ENCODE results near the gene ERP27.

The ERP27 gene

DNA sequence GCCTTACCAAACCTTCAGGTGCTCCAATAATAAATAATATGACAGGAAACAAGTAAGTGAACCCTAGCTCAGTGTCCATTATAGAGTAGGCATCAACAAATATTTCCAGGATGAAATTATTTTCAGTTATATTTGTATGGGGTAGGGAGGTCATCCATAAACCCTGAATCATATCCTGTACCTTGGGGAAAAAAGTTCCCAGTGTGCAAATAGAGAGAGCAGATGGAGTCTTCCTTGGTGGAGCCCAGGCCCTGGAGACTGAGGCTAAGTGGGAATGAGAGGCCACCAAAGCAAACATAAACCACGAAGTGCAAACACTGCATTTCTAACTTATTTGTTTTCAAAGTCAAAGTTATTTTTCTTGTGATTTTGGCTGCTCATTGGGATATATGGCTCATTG lies 8.5 kb upstream of the ERP27 start:
- no peak for TF ChIP-seq POLR2A (IDR thresholded peaks at IDR 0.05; ENCODE audit: low read depth, low read length)
- FAIRE-seq = no peak
- DNase-seq (ENCODE audit: insufficient read length, low spot score) = no peak

DNA sequence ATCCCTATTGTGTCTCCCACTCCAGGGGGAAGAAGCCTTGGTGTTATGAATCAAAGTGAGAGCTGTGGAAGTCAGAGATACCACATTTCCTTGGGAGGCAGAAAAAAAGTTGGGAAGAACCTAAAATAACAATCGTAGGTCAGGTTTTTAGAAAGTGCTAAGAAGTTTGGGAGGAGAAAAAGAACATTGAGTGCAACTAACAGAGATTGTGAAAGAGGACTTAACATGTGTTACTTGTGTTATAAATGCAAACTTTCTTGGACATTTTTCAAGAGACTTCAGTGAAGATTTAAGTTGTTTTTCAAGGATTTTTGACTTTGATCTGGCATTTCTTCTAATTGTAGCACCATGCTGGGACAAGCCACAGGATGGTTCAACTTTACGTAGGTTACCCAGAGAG lies 7.8 kb upstream of the ERP27 start:
- FAIRE-seq = no peak
- TF ChIP-seq PAX5 (IDR thresholded peaks at IDR 0.05; ENCODE audit: insufficient read depth, low read length, severe bottlenecking) (no peak), SPI1 (IDR thresholded peaks at IDR 0.05; ENCODE audit: low read depth, low read length) (no peak), TAF1 (IDR thresholded peaks at IDR 0.05; ENCODE audit: low read depth, low read length) (no peak), POLR2AphosphoS5 (IDR thresholded peaks at IDR 0.05; ENCODE audit: low read depth, low read length) (no peak), POU2F2 (IDR thresholded peaks at IDR 0.05; ENCODE audit: low read depth, low read length) (no peak), POLR2A (IDR thresholded peaks at IDR 0.05; ENCODE audit: low read depth, low read length) (no peak)
- DNase-seq (ENCODE audit: insufficient read length, low spot score) = no peak

DNA sequence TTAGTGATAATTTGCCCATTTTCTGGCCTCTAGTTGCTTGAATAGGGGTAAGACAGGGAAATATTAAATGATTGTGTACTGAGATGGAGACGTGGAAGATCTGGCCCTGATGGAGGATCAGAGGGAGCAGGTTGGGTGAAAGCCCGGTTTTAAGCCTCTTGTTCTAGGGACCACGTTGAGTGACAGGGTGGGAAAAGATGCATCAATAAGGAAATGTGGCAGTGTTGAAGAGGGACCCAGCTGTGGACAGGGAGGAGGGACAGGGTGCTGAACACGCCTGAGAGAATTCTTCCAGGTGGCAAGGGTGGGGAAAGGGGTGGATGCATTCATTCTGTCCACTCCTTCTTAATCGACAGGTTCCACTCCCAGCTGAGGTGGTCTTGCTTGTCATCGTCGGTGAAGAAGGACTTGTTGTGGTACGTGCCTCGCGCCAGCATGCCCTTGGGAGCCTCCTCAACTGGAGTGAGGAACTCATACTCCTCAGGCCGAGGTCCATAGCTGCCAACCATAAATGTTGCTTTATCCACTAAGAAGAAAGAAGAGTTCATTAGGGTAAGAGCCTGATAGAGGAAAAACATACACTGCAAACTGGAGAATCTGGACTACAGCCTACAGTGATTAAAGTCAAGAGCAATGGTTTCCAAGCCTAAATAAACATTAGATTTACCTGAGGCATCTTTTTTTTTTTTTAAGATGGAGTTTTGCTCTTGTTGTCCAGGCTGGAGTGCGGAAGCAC lies 4.0 kb upstream of the ERP27 start:
- TF ChIP-seq PAX5 (IDR thresholded peaks at IDR 0.05; ENCODE audit: insufficient read depth, low read length, severe bottlenecking) = no peak
- TF ChIP-seq POLR2AphosphoS5 (IDR thresholded peaks at IDR 0.05; ENCODE audit: low read depth, low read length) = no peak
- TF ChIP-seq POLR2A (IDR thresholded peaks at IDR 0.05; ENCODE audit: low read depth, low read length) = no peak
- TF ChIP-seq POU2F2 (IDR thresholded peaks at IDR 0.05; ENCODE audit: low read depth, low read length) = no peak
- TF ChIP-seq TAF1 (IDR thresholded peaks at IDR 0.05; ENCODE audit: low read depth, low read length) = no peak
- TF ChIP-seq SPI1 (IDR thresholded peaks at IDR 0.05; ENCODE audit: low read depth, low read length) = no peak
- FAIRE-seq = peak; percentile 38
- no peak for DNase-seq (ENCODE audit: insufficient read length, low spot score)

GRCh38 chr12:14941369-14941768 lies 3.0 kb upstream of the ERP27 start:
- no peak for DNase-seq (ENCODE audit: insufficient read length, low spot score)
- FAIRE-seq = peak; percentile 9
- TF ChIP-seq TAF1 (IDR thresholded peaks at IDR 0.05; ENCODE audit: low read depth, low read length) = no peak
- 0 out of 2 replicates have a peak, but pooled peaks have one; percentile 15 for TF ChIP-seq POLR2A (IDR thresholded peaks at IDR 0.05; ENCODE audit: low read depth, low read length)
- TF ChIP-seq SPI1 (IDR thresholded peaks at IDR 0.05; ENCODE audit: low read depth, low read length) = no peak
- TF ChIP-seq POLR2AphosphoS5 (IDR thresholded peaks at IDR 0.05; ENCODE audit: low read depth, low read length) = peak; percentile 54; the same call in 1 of the 2 replicates

GRCh38 chr12:14937689-14938088 lies 648 bp downstream of the ERP27 start:
- no peak for FAIRE-seq
- TF ChIP-seq POU2F2 (IDR thresholded peaks at IDR 0.05; ENCODE audit: low read depth, low read length) (no peak), TAF1 (IDR thresholded peaks at IDR 0.05; ENCODE audit: low read depth, low read length) (no peak), POLR2A (IDR thresholded peaks at IDR 0.05; ENCODE audit: low read depth, low read length) (no peak), PAX5 (IDR thresholded peaks at IDR 0.05; ENCODE audit: insufficient read depth, low read length, severe bottlenecking) (no peak), SPI1 (IDR thresholded peaks at IDR 0.05; ENCODE audit: low read depth, low read length) (no peak), POLR2AphosphoS5 (IDR thresholded peaks at IDR 0.05; ENCODE audit: low read depth, low read length) (no peak)
- no peak for DNase-seq (ENCODE audit: insufficient read length, low spot score)

DNA sequence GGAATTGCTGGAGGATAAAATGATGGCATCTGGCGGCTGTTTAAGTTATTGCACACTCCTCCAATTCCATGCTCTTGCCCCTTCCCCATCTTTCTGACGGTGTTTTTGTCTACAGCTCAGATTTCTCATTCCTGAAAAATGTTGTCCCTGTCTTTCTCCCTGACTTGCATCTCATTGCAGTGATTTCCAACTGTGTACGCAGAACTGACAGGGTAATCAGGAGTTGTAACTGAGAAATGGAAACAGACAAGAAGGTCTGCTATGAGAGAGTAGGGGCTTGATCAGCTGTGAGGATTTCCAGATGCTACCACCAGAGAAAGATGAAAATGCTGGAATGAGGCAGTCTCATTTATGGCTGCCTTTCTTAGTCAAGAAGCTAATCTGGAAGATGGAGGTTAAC lies 1.3 kb downstream of the ERP27 start:
- no peak for TF ChIP-seq POLR2A (IDR thresholded peaks at IDR 0.05; ENCODE audit: low read depth, low read length)
- TF ChIP-seq SPI1 (IDR thresholded peaks at IDR 0.05; ENCODE audit: low read depth, low read length) = no peak
- TF ChIP-seq POLR2AphosphoS5 (IDR thresholded peaks at IDR 0.05; ENCODE audit: low read depth, low read length) = no peak
- no peak for TF ChIP-seq PAX5 (IDR thresholded peaks at IDR 0.05; ENCODE audit: insufficient read depth, low read length, severe bottlenecking)
- no peak for TF ChIP-seq POU2F2 (IDR thresholded peaks at IDR 0.05; ENCODE audit: low read depth, low read length)
- no peak for TF ChIP-seq TAF1 (IDR thresholded peaks at IDR 0.05; ENCODE audit: low read depth, low read length)
- DNase-seq (ENCODE audit: insufficient read length, low spot score) = no peak
- no peak for FAIRE-seq

- DNase-seq (ENCODE audit: insufficient read length, low spot score) = no peak
- no peak for FAIRE-seq
- TF ChIP-seq POLR2AphosphoS5 (IDR thresholded peaks at IDR 0.05; ENCODE audit: low read depth, low read length) (no peak), POU2F2 (IDR thresholded peaks at IDR 0.05; ENCODE audit: low read depth, low read length) (no peak), SPI1 (IDR thresholded peaks at IDR 0.05; ENCODE audit: low read depth, low read length) (no peak), TAF1 (IDR thresholded peaks at IDR 0.05; ENCODE audit: low read depth, low read length) (no peak), POLR2A (IDR thresholded peaks at IDR 0.05; ENCODE audit: low read depth, low read length) (no peak), PAX5 (IDR thresholded peaks at IDR 0.05; ENCODE audit: insufficient read depth, low read length, severe bottlenecking) (no peak)
Measured at GRCh38 chr12:14936224-14936861, 2.0 kb downstream of the ERP27 start.

- no peak for DNase-seq (ENCODE audit: insufficient read length, low spot score)
Measured at GRCh38 chr12:14935031-14935430, 3.3 kb downstream of the ERP27 start.

GRCh38 chr12:14934511-14934910 lies 3.8 kb downstream of the ERP27 start:
- DNase-seq (ENCODE audit: insufficient read length, low spot score) (no peak), FAIRE-seq (no peak)
- TF ChIP-seq POLR2A (IDR thresholded peaks at IDR 0.05; ENCODE audit: low read depth, low read length) = no peak
- TF ChIP-seq POLR2AphosphoS5 (IDR thresholded peaks at IDR 0.05; ENCODE audit: low read depth, low read length) = no peak
- TF ChIP-seq POU2F2 (IDR thresholded peaks at IDR 0.05; ENCODE audit: low read depth, low read length) = no peak
- TF ChIP-seq PAX5 (IDR thresholded peaks at IDR 0.05; ENCODE audit: insufficient read depth, low read length, severe bottlenecking) = no peak
- no peak for TF ChIP-seq SPI1 (IDR thresholded peaks at IDR 0.05; ENCODE audit: low read depth, low read length)
- TF ChIP-seq TAF1 (IDR thresholded peaks at IDR 0.05; ENCODE audit: low read depth, low read length) = no peak

More at GRCh38 chr12:14935031-14935430, 3.3 kb downstream of the ERP27 start:
- TF ChIP-seq TAF1 (IDR thresholded peaks at IDR 0.05; ENCODE audit: low read depth, low read length) = no peak
- TF ChIP-seq PAX5 (IDR thresholded peaks at IDR 0.05; ENCODE audit: insufficient read depth, low read length, severe bottlenecking) = no peak
- no peak for TF ChIP-seq SPI1 (IDR thresholded peaks at IDR 0.05; ENCODE audit: low read depth, low read length)
- no peak for TF ChIP-seq POLR2A (IDR thresholded peaks at IDR 0.05; ENCODE audit: low read depth, low read length)
- no peak for TF ChIP-seq POLR2AphosphoS5 (IDR thresholded peaks at IDR 0.05; ENCODE audit: low read depth, low read length)
- TF ChIP-seq POU2F2 (IDR thresholded peaks at IDR 0.05; ENCODE audit: low read depth, low read length) = no peak
- FAIRE-seq = no peak

Data from GM12891 (cell line).